Stimulated activated CD8-positive, alpha-beta memory T cell treated with anti-CD3 and anti-CD28 coated beads, Interleukin-4, amount 100 ng/mL, for 1 hour (primary cell): ENCODE measurements around the gene SMAD3.
"Not testable (repeated sequence)": the region's sequence is repeated elsewhere in the genome, so short reads cannot be mapped to it uniquely, and the experiment has no call there.

Experiments used
- DNase-seq, 2 donors: peaks; one replicate each; pipeline ENCODE4 v3.0.0-alpha.2; 2020; ENCODE audit warnings: low read depth in 2 of 2, low spot score in 1 of 2

Gene SMAD3

DNA sequence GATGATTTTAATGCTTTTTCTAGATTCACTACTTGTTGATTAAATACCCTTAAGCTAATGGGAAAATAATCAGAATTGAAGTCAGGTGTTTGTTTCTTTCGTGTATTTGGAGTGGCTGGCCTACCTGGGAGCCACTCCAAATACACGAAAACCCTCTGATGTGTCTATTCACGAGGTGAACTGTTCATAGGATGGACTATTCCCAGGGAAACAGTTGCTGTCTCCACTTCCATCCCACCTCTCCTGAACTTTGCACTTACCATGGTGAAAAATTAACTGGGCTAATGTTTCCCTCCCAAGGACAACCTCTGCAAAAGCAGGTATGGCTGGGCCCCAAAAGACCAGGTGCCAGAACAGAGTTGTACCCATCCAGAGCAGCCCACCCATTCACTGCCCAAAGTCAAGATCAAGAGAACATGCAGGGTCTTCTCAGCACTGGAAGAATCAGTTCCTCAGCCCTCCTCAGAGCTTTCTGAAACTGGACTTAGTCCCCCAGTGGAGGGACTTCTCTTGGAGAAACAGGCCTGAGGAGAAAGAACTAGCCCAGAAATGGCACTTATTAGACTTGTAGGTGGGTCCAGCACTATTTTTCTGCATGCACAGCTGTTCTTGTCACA lies 2.9 kb upstream of the SMAD3 start:
- DNase-seq, result no peak

DNA sequence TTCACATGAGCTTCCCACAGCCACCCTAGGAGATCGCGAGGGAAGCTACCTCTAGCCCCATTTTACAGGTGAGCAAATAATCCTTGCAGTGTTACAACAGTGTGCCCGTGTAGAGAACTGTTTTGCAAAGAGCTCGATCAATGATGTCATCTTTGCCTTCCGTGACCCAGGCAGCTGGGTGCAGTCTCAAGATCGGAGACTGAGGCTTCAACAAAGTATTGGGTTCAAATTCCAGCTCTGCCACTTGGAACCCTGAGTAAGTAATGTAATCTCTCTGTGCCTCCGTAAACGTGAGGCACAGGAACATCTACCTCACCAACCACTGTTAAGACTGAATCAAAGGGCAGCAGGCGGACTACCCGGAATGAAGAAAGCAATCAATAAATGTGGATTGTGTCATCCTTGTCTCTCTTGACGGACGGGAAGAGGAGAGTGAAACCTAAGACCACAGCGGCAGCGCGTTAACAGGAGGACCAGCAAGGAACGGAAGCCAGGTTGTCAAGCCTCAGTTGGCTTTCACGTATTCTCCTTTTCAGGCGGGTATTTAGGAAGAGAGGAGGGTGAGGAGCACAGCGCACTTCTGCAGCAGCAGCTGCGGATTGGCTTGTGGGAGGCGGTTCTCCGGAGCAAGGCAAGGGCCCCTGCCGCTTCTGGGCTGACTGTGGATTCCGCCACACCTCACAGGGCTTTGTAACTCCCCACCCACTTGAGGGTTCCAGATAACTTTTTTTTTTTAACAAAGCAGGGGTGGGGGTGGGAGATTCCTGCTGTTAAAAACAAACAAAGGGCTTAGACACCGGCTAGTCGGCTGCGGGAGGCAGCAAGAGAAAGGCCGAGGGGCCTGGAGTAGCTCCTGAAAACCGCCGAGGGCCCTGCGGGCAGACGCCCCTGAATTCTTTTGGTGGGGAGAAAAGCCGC lies 1.5 kb upstream of the SMAD3 start:
- no peak for DNase-seq

DNA sequence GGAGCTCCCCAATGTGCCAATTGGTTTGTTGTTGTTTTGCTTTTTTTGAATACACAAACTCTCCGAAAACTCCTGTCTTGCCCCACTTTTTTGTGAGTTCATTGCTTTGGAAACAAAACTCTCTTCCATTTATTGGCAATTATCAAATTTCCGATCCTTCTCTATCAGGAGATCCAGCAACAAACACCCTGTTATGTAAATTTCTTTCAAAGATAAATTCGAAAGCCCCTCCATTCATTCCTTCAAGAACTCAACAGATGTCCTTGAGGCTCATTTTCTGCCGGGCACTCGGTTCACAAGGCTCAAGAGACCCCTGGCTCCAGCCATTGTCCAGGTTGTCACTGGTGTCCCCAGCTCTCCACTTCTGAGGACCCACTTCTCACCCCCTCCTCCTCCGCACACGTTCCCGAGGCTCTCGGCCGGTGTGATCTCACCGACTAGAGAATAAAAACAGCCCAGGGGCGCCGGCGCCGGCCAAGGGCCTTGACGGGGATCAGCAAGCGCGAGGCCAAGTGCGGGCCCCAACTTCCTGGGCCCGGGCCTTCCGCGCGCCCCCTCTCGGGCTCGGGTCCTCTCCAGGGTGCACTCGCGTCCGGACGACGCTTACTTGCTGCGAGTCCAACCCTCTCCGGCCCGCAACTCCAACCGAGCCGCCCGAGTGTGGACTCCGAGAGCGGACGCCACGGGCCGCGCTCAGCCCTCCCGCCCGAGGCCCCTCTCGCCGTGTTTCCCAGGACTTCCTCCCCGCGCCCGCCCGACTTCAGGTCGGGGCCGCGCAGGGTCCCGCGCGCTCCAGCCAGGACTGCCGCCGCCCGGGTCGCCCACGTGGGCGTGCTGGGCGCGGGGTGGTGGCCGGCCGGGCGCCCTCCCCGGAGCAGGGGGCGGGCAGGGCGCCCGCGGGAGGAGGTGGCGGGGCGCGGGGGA lies 533 bp upstream of the SMAD3 start:
- DNase-seq, result no peak

DNA sequence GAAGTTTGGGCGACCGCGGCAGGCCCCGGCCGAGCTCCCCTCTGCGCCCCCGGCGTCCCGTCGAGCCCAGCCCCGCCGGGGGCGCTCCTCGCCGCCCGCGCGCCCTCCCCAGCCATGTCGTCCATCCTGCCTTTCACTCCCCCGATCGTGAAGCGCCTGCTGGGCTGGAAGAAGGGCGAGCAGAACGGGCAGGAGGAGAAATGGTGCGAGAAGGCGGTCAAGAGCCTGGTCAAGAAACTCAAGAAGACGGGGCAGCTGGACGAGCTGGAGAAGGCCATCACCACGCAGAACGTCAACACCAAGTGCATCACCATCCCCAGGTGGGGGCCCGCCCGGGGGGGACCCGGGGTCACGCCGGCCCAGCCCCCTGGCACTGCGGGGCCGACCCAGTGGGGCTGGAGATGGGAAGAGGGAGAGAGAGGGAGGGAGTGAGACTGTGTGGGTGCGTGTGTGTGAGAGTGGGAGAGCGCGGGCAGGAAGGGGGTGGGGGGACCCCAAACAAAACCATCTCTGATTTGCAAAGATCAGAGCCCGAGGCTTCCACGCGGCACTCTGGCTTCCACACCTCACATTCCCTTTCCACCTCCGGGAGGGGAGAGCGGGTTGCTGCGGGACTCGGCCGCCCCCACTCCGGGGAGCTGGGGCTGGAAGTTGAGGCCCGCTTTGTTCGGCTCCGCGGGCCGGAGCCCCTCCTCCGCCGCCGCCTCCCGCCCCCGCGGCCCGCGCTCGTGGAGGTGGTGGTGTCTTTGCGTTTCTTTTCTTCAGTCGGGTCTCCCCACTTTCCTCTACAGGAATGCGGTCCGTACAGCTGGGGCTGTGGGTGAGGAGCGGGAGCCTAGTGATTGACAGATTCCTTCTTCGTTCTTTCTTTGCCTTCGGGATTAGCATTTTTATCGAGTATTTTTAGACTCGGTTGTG lies 898 bp downstream of the SMAD3 start:
- no peak for DNase-seq

DNA sequence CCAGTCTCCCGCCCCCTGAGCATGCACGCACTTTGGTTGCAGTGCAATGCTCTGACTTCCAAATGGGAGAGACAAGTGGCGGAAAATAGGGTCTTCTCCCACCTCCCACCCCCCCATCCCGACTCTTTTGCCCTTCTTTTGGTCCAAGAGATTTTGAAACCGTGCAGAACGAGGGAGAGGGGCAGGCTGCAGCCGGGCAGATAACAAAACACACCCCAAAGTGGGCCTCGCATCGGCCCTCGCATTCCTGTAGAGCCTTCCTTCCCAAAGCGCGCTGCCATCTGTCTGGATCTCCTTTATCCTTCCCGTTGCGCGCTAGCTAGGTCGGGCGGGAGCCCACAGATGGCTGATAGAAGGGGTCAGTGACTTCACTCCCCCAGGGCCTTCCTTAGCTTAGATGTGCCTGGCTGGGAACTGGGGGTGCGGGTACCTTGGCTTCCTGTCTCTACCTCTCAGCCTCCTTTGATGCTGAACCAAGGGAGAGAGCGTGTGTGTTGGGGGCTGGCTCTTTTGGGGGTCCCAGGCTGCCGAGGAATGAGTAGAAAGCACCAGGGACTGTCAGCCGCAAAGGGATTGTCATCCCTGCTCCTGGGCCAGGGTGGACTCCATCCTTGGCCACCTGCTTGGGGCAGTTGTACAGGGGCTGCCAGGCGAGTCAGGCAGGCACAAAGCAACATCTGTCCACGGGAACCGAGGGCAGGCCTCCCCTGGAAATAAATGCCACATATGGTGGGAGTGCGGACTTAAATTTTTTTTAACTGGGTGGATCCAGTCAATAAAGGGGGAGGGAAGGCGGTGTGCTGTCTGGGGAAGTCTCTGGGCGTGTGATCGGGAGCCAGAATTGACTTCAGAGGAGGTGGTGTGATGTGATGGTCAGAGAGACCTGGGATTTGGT lies 1.8 kb downstream of the SMAD3 start:
- no peak for DNase-seq

DNA sequence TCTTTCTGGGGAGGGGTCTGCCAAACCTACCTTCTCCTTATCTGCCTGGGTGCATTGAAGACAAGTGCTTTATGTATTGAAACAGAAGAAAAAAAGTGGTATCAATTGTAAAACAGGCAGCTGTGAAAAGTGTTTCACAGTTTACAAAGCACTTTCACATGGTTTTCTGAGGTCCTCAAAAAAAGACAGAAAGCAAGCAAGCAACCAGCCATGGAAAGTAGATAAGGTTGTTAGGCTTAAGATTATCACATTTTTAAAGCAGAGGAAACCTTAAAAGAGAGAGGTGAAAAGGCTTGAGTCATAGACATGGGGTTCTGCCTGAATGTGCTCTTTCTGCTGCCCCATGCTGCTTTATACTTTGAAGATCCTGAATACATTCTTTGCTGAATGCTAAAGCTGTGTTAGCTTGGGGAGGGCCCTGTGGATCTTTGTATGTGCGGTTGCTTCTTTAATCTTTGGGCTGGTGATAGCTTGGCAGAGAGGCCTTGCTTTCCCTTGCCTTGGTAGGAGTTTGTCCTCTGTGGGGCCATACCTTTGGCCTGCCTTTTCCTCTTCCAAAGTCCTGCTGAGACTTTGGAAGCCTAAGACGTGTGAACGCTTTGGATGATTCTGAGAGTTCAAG lies 2.6 kb downstream of the SMAD3 start:
- no peak for DNase-seq

DNA sequence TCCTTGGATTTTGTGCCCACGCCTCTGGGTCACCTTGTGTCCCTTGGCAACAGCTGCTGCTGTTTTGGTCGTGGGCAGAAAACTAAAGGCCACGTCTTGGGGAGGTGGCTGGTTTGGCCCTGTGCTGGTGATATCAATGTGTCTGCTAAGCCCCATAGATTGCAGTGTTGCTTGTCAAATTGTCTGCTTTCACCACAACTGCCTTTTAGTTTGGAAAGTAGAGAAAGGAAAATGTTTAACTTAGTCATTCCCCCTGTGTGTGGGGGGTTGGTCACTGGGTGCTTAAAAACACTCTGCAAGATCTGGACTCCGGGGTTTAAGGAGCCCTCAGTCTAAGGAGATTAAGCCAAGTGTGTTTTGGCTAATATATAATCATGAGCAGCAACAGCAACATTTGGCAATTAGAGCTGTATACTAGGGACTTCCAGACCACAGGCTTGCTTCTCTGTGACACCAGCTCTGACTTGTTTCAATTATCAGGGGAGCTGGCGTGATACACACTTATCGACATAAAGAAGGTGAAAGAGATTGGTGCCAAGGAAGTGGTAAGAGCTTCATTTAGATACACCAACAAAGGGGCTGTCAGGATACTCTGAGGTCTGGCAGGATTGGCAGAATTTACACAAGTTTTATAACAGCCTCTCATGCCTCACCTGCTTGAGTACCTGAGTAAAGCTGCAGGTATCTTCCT lies 3.5 kb downstream of the SMAD3 start:
- DNase-seq, result no peak

DNA sequence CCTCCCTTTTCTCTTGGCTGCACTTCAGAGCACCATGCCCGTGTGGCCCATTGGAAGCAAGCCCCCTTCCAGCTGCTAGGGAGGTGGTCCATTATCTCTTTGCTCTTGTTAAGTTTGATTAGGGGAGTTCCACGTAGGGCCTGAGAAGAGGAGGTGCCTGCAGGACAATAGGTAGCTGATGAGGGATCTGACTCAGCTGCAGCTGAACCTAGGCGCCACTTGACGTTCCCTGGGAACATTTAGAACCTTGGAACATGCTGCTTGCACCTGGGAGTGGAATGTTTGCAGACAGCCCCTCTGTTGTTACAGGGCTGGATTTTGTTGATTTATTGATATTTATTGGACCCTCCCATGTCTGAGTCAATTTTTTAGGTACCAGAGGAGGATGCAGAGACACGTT lies 4.7 kb downstream of the SMAD3 start:
- no peak for DNase-seq

DNA sequence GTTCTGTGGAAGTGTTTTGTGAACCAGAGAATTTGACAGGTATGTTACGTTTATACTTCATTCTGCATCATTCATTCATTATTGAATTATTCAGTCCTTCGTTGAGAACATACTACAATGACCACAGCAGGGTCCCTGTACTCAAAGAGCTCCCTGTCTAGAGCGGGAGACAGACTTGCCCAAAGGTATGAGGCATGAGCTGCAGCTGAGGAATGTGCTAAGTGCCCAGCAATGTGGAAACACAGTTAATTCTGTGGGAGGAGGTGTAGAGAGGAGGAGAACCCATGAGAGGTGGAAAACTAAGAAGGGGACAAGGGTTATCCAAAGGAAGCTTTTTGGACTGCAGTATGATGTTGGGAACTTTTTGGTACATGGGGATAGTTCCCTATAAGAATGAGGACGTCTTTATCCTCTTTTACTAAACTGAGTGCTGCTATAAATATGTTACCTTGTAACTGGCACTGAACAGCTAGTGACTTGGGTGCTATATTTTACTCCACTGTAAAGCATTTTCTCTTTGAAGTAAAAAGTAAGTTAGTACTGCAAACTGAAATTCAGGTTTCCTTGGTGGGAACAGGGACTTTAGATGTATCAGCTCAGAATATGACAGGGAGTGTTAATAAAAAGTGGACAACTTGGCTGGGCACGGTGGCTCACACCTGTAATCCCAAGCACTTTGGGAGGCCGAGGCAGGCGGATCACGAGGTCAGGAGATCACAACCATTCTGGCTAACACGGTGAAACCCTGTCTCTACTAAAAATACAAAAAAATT lies 5.7 kb downstream of the SMAD3 start:
- DNase-seq, result no peak

DNA sequence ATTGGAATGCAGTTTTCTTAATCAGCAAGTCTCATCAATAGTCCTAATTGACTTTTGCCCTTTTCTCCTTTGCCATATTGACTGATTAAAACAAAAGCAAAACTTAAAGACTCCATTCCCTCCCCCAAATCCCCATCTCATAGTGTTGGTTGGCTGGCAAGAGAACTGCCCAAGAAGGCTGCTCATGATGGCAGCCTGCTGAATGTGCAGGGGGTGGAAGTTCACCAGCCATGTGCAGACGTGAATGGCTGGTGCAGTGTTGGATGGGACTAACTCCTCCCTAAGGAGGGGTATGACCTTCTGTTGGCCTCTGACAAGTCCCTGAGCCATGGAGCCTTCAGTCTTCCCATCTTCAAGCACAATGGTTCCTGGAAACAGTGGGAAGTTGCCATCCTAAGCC lies 7.0 kb downstream of the SMAD3 start:
- no peak for DNase-seq

DNA sequence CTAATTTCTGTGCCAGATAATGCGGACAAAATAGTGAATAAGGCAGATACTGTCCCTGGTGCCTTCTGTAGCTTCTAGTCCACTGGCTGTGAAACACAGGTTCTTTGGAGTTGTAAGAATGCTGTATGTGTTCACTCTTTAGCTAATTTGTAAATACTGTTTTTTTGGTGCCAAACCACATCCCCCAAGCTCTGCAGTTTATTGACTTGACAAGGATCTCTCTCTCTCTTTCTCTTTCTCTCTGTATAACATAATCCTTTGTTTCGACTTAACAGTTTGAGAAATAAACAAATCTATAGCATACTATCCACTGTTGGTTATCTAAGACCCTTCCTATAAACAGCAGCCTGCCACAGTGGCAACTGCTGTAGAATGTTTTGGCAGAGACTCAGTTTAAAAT lies 7.6 kb downstream of the SMAD3 start:
- DNase-seq, result no peak

DNA sequence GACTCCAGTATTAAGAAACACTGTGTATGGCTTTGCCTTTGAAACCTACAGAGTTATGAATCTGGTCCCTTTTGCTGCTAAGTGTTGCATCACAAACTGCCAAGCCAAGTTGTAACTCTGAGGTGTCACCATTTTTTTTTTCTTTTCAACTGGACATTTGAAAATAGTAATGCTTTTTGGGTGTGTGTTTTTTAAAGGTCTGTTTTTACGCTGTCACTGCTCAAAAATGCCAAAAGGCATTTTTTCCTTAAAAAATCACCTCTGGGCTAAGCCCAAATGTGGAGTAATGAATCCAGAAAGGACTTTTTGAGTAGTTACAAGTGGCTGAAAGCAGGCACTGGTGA lies 9.5 kb downstream of the SMAD3 start:
- no peak for DNase-seq

DNA sequence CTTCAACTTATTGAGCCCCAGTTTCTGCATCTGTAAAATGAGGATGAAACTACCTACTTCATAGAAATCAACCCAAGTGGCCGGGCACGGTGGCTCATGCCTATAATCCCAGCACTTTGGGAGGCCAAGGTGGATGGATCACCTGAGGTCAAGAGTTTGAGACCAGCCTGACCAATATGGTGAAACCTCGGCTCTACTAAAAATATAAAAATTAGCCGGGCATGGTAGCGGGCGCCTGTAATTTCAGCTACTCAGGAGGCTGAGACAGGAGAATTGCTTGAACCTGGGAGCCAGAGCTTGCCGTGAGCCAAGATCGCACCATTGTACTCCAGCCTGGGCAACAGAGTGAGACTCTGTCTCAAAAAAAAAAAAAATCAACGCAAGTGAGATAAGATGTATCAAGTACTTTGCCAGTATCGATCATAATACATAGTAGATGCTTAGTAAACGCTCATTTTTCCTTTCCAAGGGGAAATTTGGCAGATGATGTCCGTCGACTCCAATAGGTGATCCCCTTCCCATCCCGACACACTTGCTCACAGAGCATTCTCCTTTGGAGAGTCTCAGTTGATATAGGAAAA lies 10.2 kb downstream of the SMAD3 start:
- not testable (repeated sequence) for DNase-seq

DNA sequence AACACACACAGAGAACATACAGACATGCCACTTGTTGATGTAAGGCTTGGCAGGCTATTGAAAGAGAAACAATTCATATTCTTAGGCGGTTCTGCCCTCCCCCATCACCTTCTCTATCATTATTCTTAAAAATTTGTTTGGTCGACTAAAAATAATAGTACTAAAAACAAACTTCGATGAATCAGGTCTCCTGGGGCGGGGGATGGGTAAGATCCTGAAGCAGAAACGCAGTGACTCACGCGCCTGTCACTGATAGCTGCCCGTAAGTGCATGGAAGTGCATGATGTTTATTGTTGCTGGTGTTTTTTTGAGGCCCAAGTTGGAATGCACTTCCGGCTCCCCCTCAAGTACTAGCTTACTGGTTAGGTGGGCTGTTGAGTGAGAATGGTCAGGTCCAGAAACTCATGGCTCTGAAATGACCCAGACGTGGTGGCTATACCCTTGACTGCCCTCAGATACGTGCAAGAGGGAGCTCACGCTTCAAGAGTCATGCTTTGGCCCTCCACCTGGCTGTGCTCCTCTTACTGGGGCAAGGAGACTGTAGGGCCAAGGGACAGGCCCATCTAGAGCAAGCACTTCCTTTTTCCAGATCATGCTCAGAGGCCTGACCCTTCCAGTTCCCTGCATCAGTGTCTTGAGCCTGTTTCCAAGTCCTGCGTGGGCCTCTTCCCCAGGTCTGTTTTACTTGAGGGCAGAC lies 10.9 kb downstream of the SMAD3 start:
- DNase-seq, result no peak

DNA sequence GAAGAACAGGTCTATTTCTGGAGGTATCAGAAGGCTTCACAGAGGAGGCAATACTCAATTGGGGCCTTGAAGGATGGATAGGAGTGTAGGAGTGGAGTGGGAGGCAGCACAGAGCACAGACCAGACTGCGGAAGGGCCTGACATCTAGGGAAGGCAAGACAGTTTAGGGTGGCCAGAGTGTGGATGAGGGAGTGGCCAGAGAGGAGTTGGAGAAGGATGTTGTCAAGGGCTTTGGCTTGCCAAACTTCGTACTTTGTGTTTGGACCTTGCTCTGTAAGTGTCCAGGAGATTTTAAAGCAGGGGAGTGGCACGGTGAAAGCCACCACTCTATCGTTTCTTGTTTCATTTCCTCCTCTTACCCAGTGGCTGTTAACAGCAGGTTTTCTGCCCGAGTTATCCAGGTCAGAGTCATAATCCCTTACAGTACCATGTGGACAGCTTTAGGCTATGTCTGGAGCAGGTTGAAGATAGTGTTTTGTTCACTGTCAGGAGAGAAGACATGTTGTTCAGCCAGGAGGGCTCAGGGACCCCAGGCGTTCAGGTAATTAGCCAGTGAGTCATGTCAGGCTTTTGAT lies 12.3 kb downstream of the SMAD3 start:
- no peak for DNase-seq

DNA sequence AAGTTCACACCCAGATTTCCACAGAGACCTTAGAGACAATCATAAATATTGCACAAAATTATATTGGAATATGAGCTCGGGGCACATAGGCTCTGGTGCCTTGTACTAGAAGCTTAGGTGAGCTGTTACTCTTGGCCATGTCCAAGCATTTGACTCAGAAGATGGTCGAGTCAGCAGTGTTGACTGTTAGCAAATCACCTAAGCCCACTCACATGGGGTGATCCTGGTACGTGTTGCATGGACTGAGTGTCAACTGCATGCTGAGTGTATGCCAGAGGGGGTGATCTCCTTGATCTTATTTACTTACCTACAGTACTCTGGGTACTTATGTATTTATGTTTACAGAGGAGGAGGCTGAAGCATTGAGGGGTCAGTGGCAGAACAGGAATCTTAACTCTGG lies 14.0 kb downstream of the SMAD3 start:
- no peak for DNase-seq
